ENCODE measurements around the gene KIF9.

DNA sequence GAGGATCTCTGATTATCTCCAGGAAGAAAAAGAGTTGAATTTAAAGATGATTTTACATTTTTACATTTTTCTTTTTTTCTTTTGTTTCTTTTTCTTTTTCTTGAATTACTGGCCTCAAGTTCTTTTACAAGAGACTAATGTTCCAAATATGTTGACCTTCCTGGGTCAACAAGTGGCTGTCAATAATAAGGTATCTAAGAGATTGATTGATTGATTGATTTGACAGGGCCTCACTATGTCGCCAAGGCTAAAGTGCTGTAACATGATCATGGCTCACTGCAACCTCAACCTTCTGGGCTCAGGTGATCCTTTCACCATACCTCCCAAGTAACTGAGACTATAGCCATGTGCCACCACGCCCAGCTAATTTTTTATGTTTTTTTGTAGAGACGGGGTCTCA, 44.6 kb downstream of the KIF9 start:
- TF ChIP-seq, protein P1, sequence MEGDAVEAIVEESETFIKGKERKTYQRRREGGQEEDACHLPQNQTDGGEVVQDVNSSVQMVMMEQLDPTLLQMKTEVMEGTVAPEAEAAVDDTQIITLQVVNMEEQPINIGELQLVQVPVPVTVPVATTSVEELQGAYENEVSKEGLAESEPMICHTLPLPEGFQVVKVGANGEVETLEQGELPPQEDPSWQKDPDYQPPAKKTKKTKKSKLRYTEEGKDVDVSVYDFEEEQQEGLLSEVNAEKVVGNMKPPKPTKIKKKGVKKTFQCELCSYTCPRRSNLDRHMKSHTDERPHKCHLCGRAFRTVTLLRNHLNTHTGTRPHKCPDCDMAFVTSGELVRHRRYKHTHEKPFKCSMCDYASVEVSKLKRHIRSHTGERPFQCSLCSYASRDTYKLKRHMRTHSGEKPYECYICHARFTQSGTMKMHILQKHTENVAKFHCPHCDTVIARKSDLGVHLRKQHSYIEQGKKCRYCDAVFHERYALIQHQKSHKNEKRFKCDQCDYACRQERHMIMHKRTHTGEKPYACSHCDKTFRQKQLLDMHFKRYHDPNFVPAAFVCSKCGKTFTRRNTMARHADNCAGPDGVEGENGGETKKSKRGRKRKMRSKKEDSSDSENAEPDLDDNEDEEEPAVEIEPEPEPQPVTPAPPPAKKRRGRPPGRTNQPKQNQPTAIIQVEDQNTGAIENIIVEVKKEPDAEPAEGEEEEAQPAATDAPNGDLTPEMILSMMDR (IDR thresholded peaks at IDR 0.05; ENCODE audit: insufficient read depth, low read depth, low read length) = no peak
- no peak for TF ChIP-seq EZH2 (IDR thresholded peaks at IDR 0.05; ENCODE audit: insufficient read depth, low read length)

Data from astrocyte (in vitro differentiated cells and primary cell).